Pulmonary artery endothelial cell (primary cell): ENCODE measurements around the gene MAPK10. TPM values are rescaled to one million over a fixed set of nuclear protein-coding genes. Genes with fewer than 3 reads are reported as not detected.

Experiments
- DNase-seq: peaks from one replicate; pipeline ENCODE4 v3.0.0-alpha.2; 2011; ENCODE audit warnings: low read depth, low spot score
- total RNA-seq: library from RNA; depleted of rRNA; stranded (reverse); fragments of >200 nt; gene quantifications from 2 replicates; pipeline ENCODE4 v1.2.3, GENCODE V29; 2014

The MAPK10 gene
- total RNA-seq, 1 donor from 2014 or later, result 0.20 TPM

- DNase-seq, result no peak
Observed at GRCh38 chr4:86278126-86278525, 81.7 kb downstream of the MAPK10 start.

GRCh38 chr4:86274642-86275041 lies 85.2 kb downstream of the MAPK10 start:
- DNase-seq, result no peak

- no peak for DNase-seq
Observed at GRCh38 chr4:86272669-86273068, 87.2 kb downstream of the MAPK10 start.

- DNase-seq, result no peak
Observed at GRCh38 chr4:86271057-86271456, 88.8 kb downstream of the MAPK10 start.

GRCh38 chr4:86269354-86269753 lies 90.5 kb downstream of the MAPK10 start:
- DNase-seq, result no peak

GRCh38 chr4:86264241-86264640 lies 95.6 kb downstream of the MAPK10 start:
- DNase-seq, result no peak

GRCh38 chr4:86261636-86262035 lies 98.2 kb downstream of the MAPK10 start:
- DNase-seq, result no peak

- DNase-seq, result no peak
Observed at GRCh38 chr4:86256086-86256485, 103.8 kb downstream of the MAPK10 start.

GRCh38 chr4:86250619-86251018 lies 109.2 kb downstream of the MAPK10 start:
- DNase-seq, result no peak

- DNase-seq, result no peak
Observed at GRCh38 chr4:86250006-86250405, 109.8 kb downstream of the MAPK10 start.

- DNase-seq, result no peak
Observed at GRCh38 chr4:86249074-86249473, 110.8 kb downstream of the MAPK10 start.

- DNase-seq, result no peak
Observed at GRCh38 chr4:86247906-86248305, 111.9 kb downstream of the MAPK10 start.

- DNase-seq, result no peak
Observed at GRCh38 chr4:86247320-86247719, 112.5 kb downstream of the MAPK10 start.

GRCh38 chr4:86243750-86244149 lies 116.1 kb downstream of the MAPK10 start:
- DNase-seq, result no peak

GRCh38 chr4:86242677-86243076 lies 117.2 kb downstream of the MAPK10 start:
- no peak for DNase-seq

GRCh38 chr4:86235549-86235948 lies 124.3 kb downstream of the MAPK10 start:
- no peak for DNase-seq

GRCh38 chr4:86233681-86234080 lies 126.2 kb downstream of the MAPK10 start:
- DNase-seq, result no peak

GRCh38 chr4:86233090-86233489 lies 126.8 kb downstream of the MAPK10 start:
- DNase-seq, result no peak

- no peak for DNase-seq
Observed at GRCh38 chr4:86223472-86223871, 136.4 kb downstream of the MAPK10 start.

- no peak for DNase-seq
Observed at GRCh38 chr4:86221002-86221401, 138.9 kb downstream of the MAPK10 start.

- DNase-seq, result peak; percentile 2
Observed at GRCh38 chr4:86220121-86220520, 139.7 kb downstream of the MAPK10 start.

- no peak for DNase-seq
Observed at GRCh38 chr4:86218746-86219473, 140.9 kb downstream of the MAPK10 start.

GRCh38 chr4:86203176-86203575 lies 156.7 kb downstream of the MAPK10 start:
- DNase-seq, result no peak

GRCh38 chr4:86185659-86186058 lies 174.2 kb downstream of the MAPK10 start:
- no peak for DNase-seq
